ENCODE results near the gene PAPPA2.

PAPPA2 gene

GRCh38 chr1:176854121-176854520 lies 391.1 kb downstream of the PAPPA2 start:
- Histone ChIP-seq H3K4me3 (ENCODE audit: low read depth, low read length) (no peak overlapping the region), H3K9ac (no peak overlapping the region), H3K4me1 (no peaks in the 10 kb centered on the region), H3K79me2 (no peaks in the 10 kb centered on the region), H3K4me2 (ENCODE audit: low read length) (no peak overlapping the region), H3K27ac (no peak overlapping the region), H3K36me3 (ENCODE audit: control insufficient read depth, insufficient read depth, low read length) (no peaks in the 10 kb centered on the region), H3K27me3 (ENCODE audit: control insufficient read depth, insufficient read depth, low read length) (no peaks in the 10 kb centered on the region), H3K9me3 (ENCODE audit: control insufficient read depth, low read length) (no peaks in the 10 kb centered on the region), H2AFZ (no peak overlapping the region)
- no peak for TF ChIP-seq CTCF (IDR thresholded peaks at IDR 0.05)

GRCh38 chr1:176854758-176855745 lies 392.1 kb downstream of the PAPPA2 start:
- Histone ChIP-seq H2AFZ (no peak overlapping the region), H3K9me3 (ENCODE audit: control insufficient read depth, low read length) (no peaks in the 10 kb centered on the region), H3K27me3 (ENCODE audit: control insufficient read depth, insufficient read depth, low read length) (no peaks in the 10 kb centered on the region), H3K9ac (no peak overlapping the region), H3K4me1 (no peaks in the 10 kb centered on the region), H3K79me2 (no peaks in the 10 kb centered on the region), H3K4me3 (ENCODE audit: low read depth, low read length) (no peak overlapping the region), H3K36me3 (ENCODE audit: control insufficient read depth, insufficient read depth, low read length) (no peaks in the 10 kb centered on the region), H3K27ac (no peak overlapping the region), H3K4me2 (ENCODE audit: low read length) (no peak overlapping the region)
- TF ChIP-seq CTCF (IDR thresholded peaks at IDR 0.05) = no peak

- Histone ChIP-seq H3K27me3 (ENCODE audit: control insufficient read depth, insufficient read depth, low read length) (no peaks in the 10 kb centered on the region), H3K9me3 (ENCODE audit: control insufficient read depth, low read length) (no peaks in the 10 kb centered on the region), H3K36me3 (ENCODE audit: control insufficient read depth, insufficient read depth, low read length) (no peaks in the 10 kb centered on the region), H3K4me2 (ENCODE audit: low read length) (no peak overlapping the region), H3K9ac (no peak overlapping the region), H3K27ac (no peak overlapping the region), H2AFZ (no peak overlapping the region), H3K4me3 (ENCODE audit: low read depth, low read length) (no peak overlapping the region), H3K79me2 (no peaks in the 10 kb centered on the region), H3K4me1 (no peaks in the 10 kb centered on the region)
- TF ChIP-seq CTCF (IDR thresholded peaks at IDR 0.05) = no peak
Measured at GRCh38 chr1:176857632-176858031, 394.7 kb downstream of the PAPPA2 start.

GRCh38 chr1:176858433-176858916 lies 395.5 kb downstream of the PAPPA2 start:
- no peaks in the 10 kb centered on the region for H3K4me1 ChIP-seq
- H3K27me3 ChIP-seq (ENCODE audit: control insufficient read depth, insufficient read depth, low read length) = no peaks in the 10 kb centered on the region
- H2AFZ ChIP-seq = no peak overlapping the region
- H3K9ac ChIP-seq = no peak overlapping the region
- no peaks in the 10 kb centered on the region for H3K9me3 ChIP-seq (ENCODE audit: control insufficient read depth, low read length)
- no peak overlapping the region for H3K4me3 ChIP-seq (ENCODE audit: low read depth, low read length)
- no peak overlapping the region for H3K4me2 ChIP-seq (ENCODE audit: low read length)
- no peak for TF ChIP-seq CTCF (IDR thresholded peaks at IDR 0.05)
- no peak overlapping the region for H3K27ac ChIP-seq
- no peaks in the 10 kb centered on the region for H3K36me3 ChIP-seq (ENCODE audit: control insufficient read depth, insufficient read depth, low read length)
- H3K79me2 ChIP-seq = no peaks in the 10 kb centered on the region
